Upper lobe of left lung (tissue), 4 donors: ENCODE results near the gene FAR1.

Experiments used
- CTCF ChIP-seq, 6 experiments: fragments of 450-650 bp in 4 of 6; fragments of 200-600 bp in 2 of 6; sonication (generic) in 2 of 6; IDR thresholded peaks; one replicate each; pipeline ENCODE4 v1.5.1; 2016 to 2019; ENCODE audit warnings: antibody characterized with exemption in 6 of 6
- EP300 ChIP-seq, 4 donors: sonication (generic); formaldehyde crosslinking; IDR thresholded peaks; one replicate each; pipeline ENCODE4 v1.5.1; 2017; ENCODE audit warnings: antibody characterized with exemption in 4 of 4, control low read depth in 2 of 4
- POLR2A ChIP-seq, 4 donors: fragments of 450-650 bp; IDR thresholded peaks; one replicate each; pipeline ENCODE4 v1.5.1; 2016 to 2017; ENCODE audit warnings: antibody characterized with exemption in 4 of 4, mild to moderate bottlenecking in 2 of 4
- POLR2AphosphoS5 ChIP-seq, 2 donors: sonication (generic); formaldehyde crosslinking; IDR thresholded peaks; one replicate each; pipeline ENCODE4 v1.5.1; 2017; ENCODE audit warnings: antibody characterized with exemption in 2 of 2

- no peak for TF ChIP-seq POLR2A (IDR thresholded peaks at IDR 0.05)
- TF ChIP-seq CTCF (IDR thresholded peaks at IDR 0.05), result no peak
- TF ChIP-seq POLR2AphosphoS5 (IDR thresholded peaks at IDR 0.05), result no peak
- no peak for TF ChIP-seq EP300 (IDR thresholded peaks at IDR 0.05)
Observed at GRCh38 chr11:13726456-13726855, 58.0 kb downstream of the FAR1 start.
